Nephron (organoid): ENCODE measurements around the gene ELMO1.
"Not testable (repeated sequence)": the region's sequence is repeated elsewhere in the genome, so short reads cannot be mapped to it uniquely, and the experiment has no call there.

Source experiments
- H3K27ac Mint-ChIP-seq, 3 experiments: 2 replicates each; pipeline ENCODE4 v1.8.0; 2020; ENCODE audit warnings: mixed read lengths in 3 of 3, mild to moderate bottlenecking in 2 of 3, moderate library complexity in 1 of 3
- H3K27me3 Mint-ChIP-seq: 2 replicates; pipeline ENCODE4 v1.8.0; 2021; ENCODE audit warnings: low read depth, mild to moderate bottlenecking, moderate library complexity, mixed read lengths
- H3K36me3 Mint-ChIP-seq: 2 replicates; pipeline ENCODE4 v1.8.0; 2020; ENCODE audit warnings: low read depth, mixed read lengths
- H3K4me1 Mint-ChIP-seq: 2 replicates; pipeline ENCODE4 v1.8.0; 2020; ENCODE audit warnings: mixed read lengths
- H3K4me3 Mint-ChIP-seq, 3 experiments: 2 replicates each; pipeline ENCODE4 v1.8.0; 2020; ENCODE audit warnings: mild to moderate bottlenecking in 3 of 3, mixed read lengths in 3 of 3, moderate library complexity in 2 of 3
- H3K9me3 Mint-ChIP-seq: 2 replicates; pipeline ENCODE4 v1.8.0; 2020; ENCODE audit warnings: mixed read lengths
- TF ChIP-seq, protein P1 (sequence below), 3 experiments: fragments of 200-600 bp; sonication (generic); IDR thresholded peaks; one replicate each; pipeline ENCODE4 v1.5.0; 2021; ENCODE audit warnings: antibody characterized with exemption in 3 of 3; ENCODE audit not compliant: unreplicated experiment in 3 of 3

ELMO1 gene

GRCh38 chr7:37142958-37143357 is 305.7 kb downstream of the ELMO1 start:
- H3K4me3 Mint-ChIP-seq, result no peak overlapping the region
- peaks cover 8% of the 10 kb centered on the region for H3K4me1 Mint-ChIP-seq
- peaks cover 36% of the 10 kb centered on the region for H3K9me3 Mint-ChIP-seq
- H3K36me3 Mint-ChIP-seq, result peaks cover 3% of the 10 kb centered on the region
- no peak overlapping the region for H3K27ac Mint-ChIP-seq
- H3K27me3 Mint-ChIP-seq, result no peaks in the 10 kb centered on the region
- TF ChIP-seq, protein P1, sequence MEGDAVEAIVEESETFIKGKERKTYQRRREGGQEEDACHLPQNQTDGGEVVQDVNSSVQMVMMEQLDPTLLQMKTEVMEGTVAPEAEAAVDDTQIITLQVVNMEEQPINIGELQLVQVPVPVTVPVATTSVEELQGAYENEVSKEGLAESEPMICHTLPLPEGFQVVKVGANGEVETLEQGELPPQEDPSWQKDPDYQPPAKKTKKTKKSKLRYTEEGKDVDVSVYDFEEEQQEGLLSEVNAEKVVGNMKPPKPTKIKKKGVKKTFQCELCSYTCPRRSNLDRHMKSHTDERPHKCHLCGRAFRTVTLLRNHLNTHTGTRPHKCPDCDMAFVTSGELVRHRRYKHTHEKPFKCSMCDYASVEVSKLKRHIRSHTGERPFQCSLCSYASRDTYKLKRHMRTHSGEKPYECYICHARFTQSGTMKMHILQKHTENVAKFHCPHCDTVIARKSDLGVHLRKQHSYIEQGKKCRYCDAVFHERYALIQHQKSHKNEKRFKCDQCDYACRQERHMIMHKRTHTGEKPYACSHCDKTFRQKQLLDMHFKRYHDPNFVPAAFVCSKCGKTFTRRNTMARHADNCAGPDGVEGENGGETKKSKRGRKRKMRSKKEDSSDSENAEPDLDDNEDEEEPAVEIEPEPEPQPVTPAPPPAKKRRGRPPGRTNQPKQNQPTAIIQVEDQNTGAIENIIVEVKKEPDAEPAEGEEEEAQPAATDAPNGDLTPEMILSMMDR (IDR thresholded peaks at IDR 0.05; ENCODE audit: unreplicated experiment in 3 of 3), result no peak

GRCh38 chr7:37141742-37142141 is 306.9 kb downstream of the ELMO1 start:
- Mint-ChIP-seq H3K36me3 (peaks cover 4% of the 10 kb centered on the region), H3K27me3 (no peaks in the 10 kb centered on the region), H3K4me3 (no peak overlapping the region), H3K4me1 (peaks cover 8% of the 10 kb centered on the region), H3K9me3 (peaks cover 43% of the 10 kb centered on the region), H3K27ac (no peak overlapping the region)
- TF ChIP-seq, protein P1 (IDR thresholded peaks at IDR 0.05; ENCODE audit: unreplicated experiment in 3 of 3), result no peak

DNA sequence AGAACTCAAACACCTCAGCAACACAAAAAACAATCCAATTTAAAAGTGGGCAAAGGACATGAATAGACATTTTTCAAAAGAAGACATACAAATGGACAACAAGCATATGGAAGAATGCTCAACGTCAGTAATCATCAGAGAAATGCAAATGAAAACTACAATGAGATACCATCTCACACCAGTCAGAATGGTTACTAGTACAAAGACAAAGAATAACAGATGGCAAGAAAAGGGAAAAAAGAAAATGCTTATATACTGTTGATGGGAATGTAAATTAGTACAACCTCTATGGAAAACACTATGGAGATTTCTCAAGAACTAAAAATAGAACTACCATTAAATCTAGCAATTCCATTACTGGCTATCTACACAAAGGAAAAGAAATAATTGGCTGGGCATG is 314.8 kb downstream of the ELMO1 start:
- not testable (repeated sequence) for H3K4me3 Mint-ChIP-seq, H3K36me3 Mint-ChIP-seq, H3K27ac Mint-ChIP-seq, H3K4me1 Mint-ChIP-seq, H3K27me3 Mint-ChIP-seq
- H3K9me3 Mint-ChIP-seq, result peaks cover 16% of the 10 kb centered on the region

DNA sequence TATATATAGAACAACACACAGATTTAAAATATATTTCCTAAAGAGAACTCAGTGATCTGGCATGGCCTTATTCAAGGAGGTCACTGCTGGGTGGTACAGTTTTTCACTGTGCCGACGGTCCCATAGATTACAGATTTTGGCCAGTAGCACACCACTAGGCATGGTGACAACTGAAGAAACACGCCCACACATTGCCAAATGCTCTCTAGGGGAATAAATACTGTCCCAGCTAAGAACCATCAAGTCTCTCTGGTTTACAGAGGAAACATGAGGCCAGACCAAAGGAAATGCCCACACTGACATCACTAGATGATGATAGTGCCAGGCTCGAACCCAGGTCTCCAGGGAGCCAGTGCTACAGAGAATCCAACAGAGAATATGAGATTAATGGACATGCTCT is 316.8 kb downstream of the ELMO1 start:
- no peaks in the 10 kb centered on the region for H3K27me3 Mint-ChIP-seq

DNA sequence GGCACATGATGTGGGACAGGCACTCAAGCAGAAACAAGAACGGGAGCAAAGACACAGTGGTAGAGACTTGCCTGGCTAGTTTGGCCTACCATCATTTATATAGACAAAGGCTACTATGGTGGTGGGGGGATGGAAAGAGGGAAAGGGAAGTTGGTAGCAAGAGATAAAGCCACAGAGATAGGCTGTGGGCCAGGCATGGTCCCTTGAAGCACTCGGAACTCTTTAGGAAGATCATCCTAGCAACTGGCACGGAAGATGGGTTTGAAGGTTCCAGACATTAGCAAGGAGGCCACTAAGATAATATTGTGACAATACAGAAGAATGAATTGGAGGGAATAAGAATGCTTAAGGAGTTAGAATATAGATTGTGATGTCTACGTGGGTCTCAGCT is 319.6 kb downstream of the ELMO1 start:
- H3K4me3 Mint-ChIP-seq, result no peak overlapping the region
- H3K9me3 Mint-ChIP-seq, result peaks cover 11% of the 10 kb centered on the region
- TF ChIP-seq, protein P1 (IDR thresholded peaks at IDR 0.05; ENCODE audit: unreplicated experiment in 3 of 3), result no peak
- H3K27ac Mint-ChIP-seq, result peak overlapping the region in 1 of 3 experiments; percentile 5
- H3K4me1 Mint-ChIP-seq, result no peaks in the 10 kb centered on the region
- no peaks in the 10 kb centered on the region for H3K36me3 Mint-ChIP-seq
- no peaks in the 10 kb centered on the region for H3K27me3 Mint-ChIP-seq

More for the DNA sequence above, 316.8 kb downstream of the ELMO1 start:
- H3K27ac Mint-ChIP-seq, result no peak overlapping the region
- no peaks in the 10 kb centered on the region for H3K4me1 Mint-ChIP-seq
- H3K9me3 Mint-ChIP-seq, result peaks cover 4% of the 10 kb centered on the region
- H3K4me3 Mint-ChIP-seq, result no peak overlapping the region
- no peaks in the 10 kb centered on the region for H3K36me3 Mint-ChIP-seq
- TF ChIP-seq, protein P1 (IDR thresholded peaks at IDR 0.05; ENCODE audit: unreplicated experiment in 3 of 3), result no peak

DNA sequence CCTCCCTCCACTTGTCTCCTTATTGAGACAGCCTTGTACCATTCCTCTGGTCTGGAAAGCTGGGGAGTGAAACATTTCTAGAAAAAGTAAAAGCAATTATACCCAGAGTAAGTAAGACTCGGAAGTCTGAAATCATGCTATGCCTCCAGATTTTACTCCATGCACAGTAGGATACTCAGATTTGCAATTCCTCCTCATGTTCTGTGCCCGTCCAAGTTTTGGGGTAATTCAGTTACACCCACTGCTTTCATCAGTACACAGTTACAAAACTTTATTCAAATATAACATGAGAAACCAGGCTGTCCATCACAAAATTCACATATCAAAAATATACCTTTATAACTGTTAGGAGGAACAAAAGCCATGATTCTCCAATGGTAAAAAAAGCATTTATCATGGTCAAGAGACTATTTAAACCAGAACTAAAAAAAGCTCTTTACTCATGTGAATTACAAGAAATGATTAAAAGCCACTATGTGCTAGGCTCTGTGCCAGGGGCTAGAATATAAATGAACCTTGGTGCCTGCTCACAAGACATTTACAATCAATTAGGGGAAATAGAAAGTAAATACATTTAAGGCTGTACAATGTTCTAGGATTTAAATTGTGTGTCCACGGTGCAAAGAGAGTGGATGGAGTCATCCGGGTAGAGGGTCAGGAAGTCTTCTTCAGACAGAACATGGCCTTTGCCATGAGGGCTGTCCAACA is 320.2 kb downstream of the ELMO1 start:
- H3K4me1 Mint-ChIP-seq, result no peaks in the 10 kb centered on the region
- peak overlapping the region in 1 of 3 experiments; percentile 5 for H3K27ac Mint-ChIP-seq
- TF ChIP-seq, protein P1 (IDR thresholded peaks at IDR 0.05; ENCODE audit: unreplicated experiment in 3 of 3), result no peak
- H3K4me3 Mint-ChIP-seq, result no peak overlapping the region
- H3K36me3 Mint-ChIP-seq, result no peaks in the 10 kb centered on the region
- peaks cover 13% of the 10 kb centered on the region for H3K9me3 Mint-ChIP-seq
- no peaks in the 10 kb centered on the region for H3K27me3 Mint-ChIP-seq
